Heart left ventricle (tissue), 13 donors: Measurements from ENCODE around the gene XPNPEP1.

Source experiments
- CTCF ChIP-seq, 12 donors: fragments of 200-600 bp; sonication (generic) in 4 of 12; IDR thresholded peaks; one replicate each; pipeline versions ENCODE4 v1.5.0 to v1.8.0; 2018 to 2022; ENCODE audit warnings: antibody characterized with exemption in 12 of 12, mild to moderate bottlenecking in 5 of 12
- POLR2A ChIP-seq, 2 donors: fragments of 450-650 bp; IDR thresholded peaks; one replicate each; pipeline ENCODE4 v1.6.1; 2017; ENCODE audit warnings: antibody characterized with exemption in 2 of 2, mild to moderate bottlenecking in 2 of 2, moderate library complexity in 2 of 2
- donor health status: ischemic (EF 13 %, LVEDD 7.1; RV severe dilation, severe dysfunction).
- donor health status: DM: no; HTN: yes; CAD: no.
- donor health status: DM: no; HTN: no; CAD: no.
- donor health status: ischemic (EF 25% LVEDD 6.9; RV normal size, moderate dysfunction).
- donor health status: ischemic (EF 25% LVEDD 5.7; RV mildly dilated, moderate dysfunction).
- donor health status: ischemic (EF 35%, LVEDD 5.7; RV mildly dilated, moderate dysfunction).
- donor health status: nonischemic (EF 11% LVEDD 7.7; RV severe dilation, severe dysfunction).
- donor health status: DM: yes; HTN: yes; CAD: no.
- donor health status: PGD.
- donor health status: ischemic (EF 29% LVEDD 5.4; RV normal size, mild dysfunction).
- donor health status: nonischemic (EF 23%, LVEDD 6.1; RV moderate dilation, normal function).

GRCh38 chr10:109853921-109854320, 69.4 kb downstream of the XPNPEP1 start:
- TF ChIP-seq CTCF (IDR thresholded peaks at IDR 0.05): no peak
- TF ChIP-seq POLR2A (IDR thresholded peaks at IDR 0.05): no peak
